Left lung (tissue), 10 donors: ENCODE results near the gene LRRIQ1. TPM values are rescaled to one million over a fixed set of nuclear protein-coding genes. Genes with fewer than 3 reads are reported as not detected.
A peak's percentile ranks its signal among the peaks of the same experiment; 100 is the strongest.

ENCODE experiments used
- ATAC-seq: fragments of 200-7000 bp; cut with Tn5 transposase; one replicate; pipeline ENCODE4 v1.9.1; 2020; ENCODE audit warnings: moderate library complexity
- DNase-seq, 4 donors: peaks; one replicate each; pipeline ENCODE4 v3.0.0-alpha.2; 2013 to 2020
- H3K27ac ChIP-seq, 2 donors: fragments of 200-600 bp; sonication (generic) in 1 of 2; one replicate each; pipeline versions ENCODE4 v1.5.0 to v1.8.0; 2020 to 2021
- H3K27me3 ChIP-seq, 2 donors: fragments of 200-600 bp; sonication (generic) in 1 of 2; one replicate each; pipeline versions ENCODE4 v1.5.0 to v1.8.0; 2020 to 2021
- H3K36me3 ChIP-seq, 2 donors: fragments of 200-600 bp; sonication (generic) in 1 of 2; one replicate each; pipeline versions ENCODE4 v1.5.0 to v1.8.0; 2020 to 2021
- H3K4me1 ChIP-seq, 2 donors: fragments of 200-600 bp; one replicate each; pipeline ENCODE4 v1.8.0; 2021
- H3K4me3 ChIP-seq, 2 donors: fragments of 200-600 bp; sonication (generic) in 1 of 2; one replicate each; pipeline versions ENCODE4 v1.5.0 to v1.8.0; 2020 to 2021; ENCODE audit warnings: mild to moderate bottlenecking in 1 of 2
- H3K9me3 ChIP-seq, 2 donors: fragments of 200-600 bp; sonication (generic) in 1 of 2; one replicate each; pipeline versions ENCODE4 v1.5.0 to v1.8.0; 2020 to 2021
- intact Hi-C, 2 donors: fragments of 100-400 bp; cut with DNase I; formaldehyde crosslinking; loops; one replicate each; pipeline versions ENCODE4 v1.11.2 to v1.14.2; 2022
- polyA plus RNA-seq, 6 donors: library from polyadenylated mRNA; unstranded; fragments of 120-200 nt; gene quantifications; one replicate each; pipeline ENCODE4 v1.2.1, GENCODE V29; 2013; ENCODE audit not compliant: insufficient read length in 6 of 6
- total RNA-seq, 2 donors: library from RNA; stranded (reverse); fragmentation: NEBNext Ultra II Directional; extraction: Animal tissue kit (Norgen Biotek cat#: 25700); gene quantifications; one replicate each; pipeline ENCODE4 v1.2.1, GENCODE V29; 2021
- TF ChIP-seq, protein P1 (sequence below), 2 donors: fragments of 200-600 bp; sonication (generic) in 1 of 2; IDR thresholded peaks; one replicate each; pipeline versions ENCODE4 v1.5.0 to v1.8.0; 2021; ENCODE audit warnings: antibody characterized with exemption in 2 of 2
- donor health status: DM: no; HTN: yes; CAD: no.
- donor health status: DM: no; HTN: no; CAD: no.

LRRIQ1 gene
- total and polyA plus RNA-seq, 8 donors: 1.6 to 12.1 (median 8.2) TPM

DNA sequence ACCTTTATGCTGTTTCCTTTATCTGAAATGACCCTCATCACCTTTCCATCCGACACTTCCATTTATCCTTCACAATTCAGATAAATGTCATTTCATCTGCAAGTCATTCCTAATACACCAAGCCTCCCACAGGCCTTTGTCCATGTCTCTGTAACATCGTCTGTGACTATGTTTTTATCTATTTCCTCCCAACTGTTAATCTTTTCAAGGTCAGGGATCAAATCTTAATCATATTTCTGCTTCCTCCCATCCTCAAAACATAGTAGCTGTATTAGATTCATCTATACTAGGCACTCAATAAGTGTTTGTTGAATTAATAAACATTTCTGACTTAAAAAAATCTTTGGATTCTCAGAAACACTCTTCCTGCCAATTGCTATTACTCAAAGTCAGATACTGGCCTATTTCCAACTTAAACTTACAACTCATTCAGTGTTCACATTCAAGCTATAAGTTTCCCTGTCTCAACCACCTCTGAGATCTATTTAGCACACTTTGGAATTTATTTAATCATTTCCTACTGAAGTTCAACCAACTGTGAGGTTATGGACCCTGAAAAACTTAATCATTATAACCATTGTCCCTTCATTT lies 143.6 kb downstream of the LRRIQ1 start:
- no peaks in the 10 kb centered on the region for H3K27me3 ChIP-seq
- H3K4me1 ChIP-seq: no peaks in the 10 kb centered on the region
- DNase-seq: peak in 2 of 4 donors; percentile 24 to 26
- no peaks in the 10 kb centered on the region for H3K36me3 ChIP-seq
- intact Hi-C loops: no loop called here
- TF ChIP-seq, protein P1, sequence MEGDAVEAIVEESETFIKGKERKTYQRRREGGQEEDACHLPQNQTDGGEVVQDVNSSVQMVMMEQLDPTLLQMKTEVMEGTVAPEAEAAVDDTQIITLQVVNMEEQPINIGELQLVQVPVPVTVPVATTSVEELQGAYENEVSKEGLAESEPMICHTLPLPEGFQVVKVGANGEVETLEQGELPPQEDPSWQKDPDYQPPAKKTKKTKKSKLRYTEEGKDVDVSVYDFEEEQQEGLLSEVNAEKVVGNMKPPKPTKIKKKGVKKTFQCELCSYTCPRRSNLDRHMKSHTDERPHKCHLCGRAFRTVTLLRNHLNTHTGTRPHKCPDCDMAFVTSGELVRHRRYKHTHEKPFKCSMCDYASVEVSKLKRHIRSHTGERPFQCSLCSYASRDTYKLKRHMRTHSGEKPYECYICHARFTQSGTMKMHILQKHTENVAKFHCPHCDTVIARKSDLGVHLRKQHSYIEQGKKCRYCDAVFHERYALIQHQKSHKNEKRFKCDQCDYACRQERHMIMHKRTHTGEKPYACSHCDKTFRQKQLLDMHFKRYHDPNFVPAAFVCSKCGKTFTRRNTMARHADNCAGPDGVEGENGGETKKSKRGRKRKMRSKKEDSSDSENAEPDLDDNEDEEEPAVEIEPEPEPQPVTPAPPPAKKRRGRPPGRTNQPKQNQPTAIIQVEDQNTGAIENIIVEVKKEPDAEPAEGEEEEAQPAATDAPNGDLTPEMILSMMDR (IDR thresholded peaks at IDR 0.05): no peak
- no peak for ATAC-seq
- H3K4me3 ChIP-seq: no peak overlapping the region
- H3K9me3 ChIP-seq: no peaks in the 10 kb centered on the region
- no peak overlapping the region for H3K27ac ChIP-seq

DNA sequence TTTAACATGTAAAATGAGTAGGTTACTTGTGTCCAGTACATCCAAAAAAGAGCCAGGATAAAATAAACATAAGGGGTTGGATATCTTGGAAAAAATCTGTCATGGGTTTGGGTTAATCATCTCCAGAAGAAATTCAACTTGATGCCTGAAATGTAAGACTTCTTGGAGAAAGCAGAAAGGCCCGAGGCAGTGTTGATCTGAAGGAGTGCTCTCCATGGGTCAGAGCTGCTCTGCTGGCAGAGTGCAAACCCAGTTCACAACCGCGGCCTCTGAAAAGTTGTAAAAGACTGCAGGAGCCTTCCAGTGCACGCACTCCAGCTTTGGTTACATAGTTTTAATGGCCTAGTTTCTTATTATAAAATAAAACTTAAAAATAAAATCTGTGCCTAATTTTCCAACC lies 146.5 kb downstream of the LRRIQ1 start:
- DNase-seq (peak in 1 of 4 donors; percentile 32), ATAC-seq (no peak)
- intact Hi-C loops: no loop called here
- Histone ChIP-seq H3K9me3 (no peaks in the 10 kb centered on the region), H3K27me3 (no peaks in the 10 kb centered on the region), H3K4me1 (no peaks in the 10 kb centered on the region), H3K4me3 (no peak overlapping the region), H3K27ac (no peak overlapping the region), H3K36me3 (no peaks in the 10 kb centered on the region)
- TF ChIP-seq, protein P1 (IDR thresholded peaks at IDR 0.05): no peak

DNA sequence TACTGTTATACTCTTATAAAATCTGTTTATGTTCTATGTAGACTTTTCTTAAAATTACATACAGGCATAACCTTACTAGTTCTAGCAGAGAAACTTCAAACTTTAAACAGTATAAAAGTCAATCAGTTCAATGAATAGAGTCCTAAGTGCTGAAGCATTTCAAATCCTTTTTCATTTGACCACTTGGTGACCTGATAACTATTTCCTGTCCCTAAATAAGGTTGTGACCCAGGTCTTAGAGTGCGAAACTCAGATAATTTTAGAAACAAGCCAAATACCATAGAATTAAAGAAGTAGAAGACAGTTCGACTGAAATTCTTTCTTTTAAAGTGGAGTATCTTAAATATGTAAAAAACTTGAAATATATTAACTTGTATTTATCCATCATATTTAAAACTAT lies 147.7 kb downstream of the LRRIQ1 start:
- Histone ChIP-seq H3K4me3 (no peak overlapping the region), H3K27me3 (no peaks in the 10 kb centered on the region), H3K27ac (no peak overlapping the region), H3K4me1 (no peaks in the 10 kb centered on the region), H3K9me3 (no peaks in the 10 kb centered on the region), H3K36me3 (no peaks in the 10 kb centered on the region)
- DNase-seq (no peak), ATAC-seq (no peak)
- TF ChIP-seq, protein P1 (IDR thresholded peaks at IDR 0.05): no peak
- intact Hi-C loops: no loop called here

DNA sequence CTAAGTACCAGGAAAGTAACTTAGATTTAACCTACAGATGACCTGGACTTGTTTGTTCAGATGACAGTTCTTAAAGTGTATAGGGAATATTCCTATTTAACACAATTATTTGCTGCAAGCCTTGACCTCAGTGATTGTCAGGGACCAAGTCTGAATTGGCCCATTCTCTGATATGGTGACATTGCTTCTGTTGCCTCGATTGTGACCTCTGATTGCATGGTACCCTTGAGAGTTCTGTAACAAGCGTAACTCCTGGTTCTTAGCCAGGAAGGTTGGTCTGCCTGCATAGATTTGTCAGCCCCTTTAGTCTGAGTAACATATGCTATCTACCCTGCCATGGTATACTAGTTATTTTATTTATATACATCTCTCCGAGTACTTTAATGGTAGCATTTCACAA lies 150.1 kb downstream of the LRRIQ1 start:
- Histone ChIP-seq H3K4me1 (no peaks in the 10 kb centered on the region), H3K9me3 (no peaks in the 10 kb centered on the region), H3K27me3 (no peaks in the 10 kb centered on the region), H3K36me3 (no peaks in the 10 kb centered on the region), H3K4me3 (no peak overlapping the region), H3K27ac (no peak overlapping the region)
- ATAC-seq (no peak), DNase-seq (no peak)
- intact Hi-C loops: no loop called here
- TF ChIP-seq, protein P1 (IDR thresholded peaks at IDR 0.05): no peak

DNA sequence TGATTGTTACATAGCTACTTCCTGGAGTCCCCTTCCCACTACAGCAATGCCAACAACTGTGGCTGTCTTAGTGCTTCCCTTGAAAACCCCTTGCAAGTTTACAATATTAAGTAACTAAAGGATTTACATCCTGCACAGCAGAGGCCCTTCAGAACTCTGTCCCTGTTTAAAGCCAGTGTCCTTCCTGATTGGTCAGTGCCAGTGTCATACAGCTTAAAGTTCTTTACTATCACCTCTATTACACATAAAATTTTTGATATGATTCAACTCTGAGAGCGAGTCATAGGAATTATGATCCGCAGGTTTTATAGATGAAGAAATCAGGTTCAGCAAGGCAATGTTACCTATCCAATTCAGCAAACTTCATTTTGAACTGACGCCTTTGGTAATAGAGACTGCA lies 152.5 kb downstream of the LRRIQ1 start:
- no peaks in the 10 kb centered on the region for H3K4me1 ChIP-seq
- no peak for ATAC-seq
- TF ChIP-seq, protein P1 (IDR thresholded peaks at IDR 0.05): no peak
- no peaks in the 10 kb centered on the region for H3K9me3 ChIP-seq
- intact Hi-C loops: no loop called here
- no peaks in the 10 kb centered on the region for H3K27me3 ChIP-seq
- H3K27ac ChIP-seq: no peak overlapping the region
- no peak for DNase-seq
- no peaks in the 10 kb centered on the region for H3K36me3 ChIP-seq
- H3K4me3 ChIP-seq: no peak overlapping the region
